Measurements from ENCODE around the gene ADAT3. TPM values are rescaled to one million over a fixed set of nuclear protein-coding genes. Genes with fewer than 3 reads are reported as not detected.
"Not testable (repeated sequence)": the region's sequence is repeated elsewhere in the genome, so short reads cannot be mapped to it uniquely, and the experiment has no call there.

ADAT3 gene
- total RNA-seq, 4 donors from 2014 or later, result 1.0 to 5.5 (median 2.8) TPM

DNA sequence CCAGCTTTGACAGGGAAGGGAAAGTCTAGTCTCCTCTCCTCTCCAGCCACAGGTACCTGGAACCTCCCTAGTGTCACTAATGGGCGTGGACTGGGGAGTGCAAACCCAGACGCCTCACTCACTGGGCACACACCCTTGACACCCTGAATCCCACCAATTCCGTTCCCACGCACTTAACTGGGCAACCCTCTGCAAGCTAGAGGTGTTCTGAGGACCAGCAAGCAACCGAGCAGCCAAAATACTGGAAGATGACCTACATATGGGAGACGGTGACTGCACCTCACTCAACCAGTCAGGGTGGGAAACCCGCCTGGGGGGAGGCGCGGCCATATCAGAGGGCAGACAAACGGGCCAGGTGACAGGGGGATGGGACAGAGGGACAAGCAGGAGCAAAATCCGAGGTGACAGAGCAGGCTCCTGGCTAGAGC is 20.9 kb upstream of the ADAT3 start:
- intact Hi-C loops (cut with DNase I; ENCODE audit: low total_unique reads), result no loop called here
- peak overlapping the region; percentile 69 to 95 for H3K4me3 ChIP-seq
- TF ChIP-seq POLR2A (IDR thresholded peaks at IDR 0.05), result no peak
- TF ChIP-seq, protein P1, sequence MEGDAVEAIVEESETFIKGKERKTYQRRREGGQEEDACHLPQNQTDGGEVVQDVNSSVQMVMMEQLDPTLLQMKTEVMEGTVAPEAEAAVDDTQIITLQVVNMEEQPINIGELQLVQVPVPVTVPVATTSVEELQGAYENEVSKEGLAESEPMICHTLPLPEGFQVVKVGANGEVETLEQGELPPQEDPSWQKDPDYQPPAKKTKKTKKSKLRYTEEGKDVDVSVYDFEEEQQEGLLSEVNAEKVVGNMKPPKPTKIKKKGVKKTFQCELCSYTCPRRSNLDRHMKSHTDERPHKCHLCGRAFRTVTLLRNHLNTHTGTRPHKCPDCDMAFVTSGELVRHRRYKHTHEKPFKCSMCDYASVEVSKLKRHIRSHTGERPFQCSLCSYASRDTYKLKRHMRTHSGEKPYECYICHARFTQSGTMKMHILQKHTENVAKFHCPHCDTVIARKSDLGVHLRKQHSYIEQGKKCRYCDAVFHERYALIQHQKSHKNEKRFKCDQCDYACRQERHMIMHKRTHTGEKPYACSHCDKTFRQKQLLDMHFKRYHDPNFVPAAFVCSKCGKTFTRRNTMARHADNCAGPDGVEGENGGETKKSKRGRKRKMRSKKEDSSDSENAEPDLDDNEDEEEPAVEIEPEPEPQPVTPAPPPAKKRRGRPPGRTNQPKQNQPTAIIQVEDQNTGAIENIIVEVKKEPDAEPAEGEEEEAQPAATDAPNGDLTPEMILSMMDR (IDR thresholded peaks at IDR 0.05), result no peak
- no peak for DNase-seq
- H3K36me3 ChIP-seq, result no peaks in the 10 kb centered on the region
- no peaks in the 10 kb centered on the region for H3K27me3 ChIP-seq
- peak overlapping the region; percentile 73 to 87 for H3K27ac ChIP-seq
- peaks cover 0 to 30% of the 10 kb centered on the region in 2 donors for H3K4me1 ChIP-seq
- no peaks in the 10 kb centered on the region for H3K9me3 ChIP-seq

DNA sequence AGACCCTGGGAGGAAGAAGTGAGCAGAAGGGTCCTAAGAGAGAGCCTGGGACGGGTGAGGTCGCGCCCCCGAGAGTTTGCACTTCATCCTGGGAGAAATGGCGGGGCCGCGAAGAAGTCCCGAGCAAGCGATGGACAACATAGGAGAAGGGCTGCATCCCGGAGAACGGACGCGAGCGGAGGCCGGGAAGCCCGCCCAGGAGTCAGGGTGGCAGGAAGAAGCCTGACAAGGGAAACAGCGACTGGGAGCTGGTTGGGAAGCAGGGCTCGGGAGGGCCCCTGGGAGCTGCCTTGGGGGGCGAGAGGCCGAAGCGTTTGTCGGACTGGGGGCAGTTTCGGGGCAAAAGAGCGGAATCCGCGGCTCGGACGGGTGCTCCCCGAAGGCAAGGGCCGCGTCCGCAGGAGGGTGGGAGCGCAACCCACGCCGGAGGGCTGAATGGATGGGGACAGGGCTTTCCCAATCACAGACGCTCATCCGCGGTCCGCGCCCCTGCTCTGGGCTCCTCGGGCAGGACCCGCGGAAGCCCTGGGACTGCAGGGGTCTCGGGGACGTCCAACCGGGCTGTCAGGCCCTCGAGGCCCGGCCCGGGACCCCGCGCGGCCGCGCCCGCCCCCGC is 20.4 kb upstream of the ADAT3 start:
- no peak for TF ChIP-seq POLR2A (IDR thresholded peaks at IDR 0.05)
- TF ChIP-seq, protein P1 (IDR thresholded peaks at IDR 0.05), result no peak
- H3K4me1 ChIP-seq, result peaks cover 0 to 30% of the 10 kb centered on the region in 2 donors

DNA sequence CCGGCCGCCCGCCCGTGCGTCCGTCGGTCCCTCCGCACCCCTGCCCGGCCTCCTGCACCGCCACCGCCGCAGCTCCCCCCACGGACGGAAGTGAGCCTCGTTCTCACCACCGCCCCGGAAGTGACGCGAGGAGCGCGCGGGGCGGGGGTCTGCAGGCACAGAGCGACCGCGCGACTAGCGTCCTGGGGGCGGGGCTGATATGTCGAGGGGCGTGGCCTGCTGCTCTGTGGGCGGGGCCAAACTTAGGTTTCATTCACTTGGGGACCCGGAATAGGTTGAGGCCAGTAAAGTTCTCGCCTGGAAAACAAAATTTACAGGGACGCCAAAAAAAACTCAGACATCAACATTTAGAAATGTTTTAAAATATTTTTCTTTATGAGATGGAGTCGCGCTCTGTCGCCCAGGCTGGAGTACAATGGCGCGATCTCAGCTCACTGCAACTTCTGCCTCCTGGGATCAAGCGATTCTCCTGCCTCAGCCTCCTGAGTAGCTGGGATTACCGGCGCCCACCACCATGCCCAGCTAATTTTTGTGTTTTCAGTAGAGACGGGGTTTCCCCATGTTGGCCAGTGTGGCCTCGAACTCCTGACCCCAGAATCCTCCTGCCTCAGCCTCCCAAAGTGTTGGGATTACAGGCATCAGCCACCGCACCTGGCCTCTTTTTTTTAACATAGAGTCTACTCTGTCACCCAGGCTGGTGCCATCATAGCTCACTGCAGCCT is 19.6 kb upstream of the ADAT3 start, which contains the start of gene ABHD17A:
Gene ABHD17A, minus strand, starts transcription at position 99 of the 722 bp plus-strand sequence. CDS start 3,930 bp downstream, outside the sequence.
- H3K36me3 ChIP-seq; H3K27me3 ChIP-seq; H3K9me3 ChIP-seq; intact Hi-C loops (cut with DNase I; ENCODE audit: low total_unique reads): not testable (repeated sequence)
- DNase-seq, result peak; percentile 93 to 96
- Histone ChIP-seq H3K27ac (peak within 1 kb of the TSS; percentile 73 to 87), H3K4me1 (peaks cover 0 to 27% of the 10 kb centered on the region in 2 donors), H3K4me3 (peak within 1 kb of the TSS; percentile 69 to 95)
- peak; percentile 70 to 85 for TF ChIP-seq POLR2A (IDR thresholded peaks at IDR 0.05)

More for the DNA sequence above, 20.4 kb upstream of the ADAT3 start:
- peak overlapping the region; percentile 69 to 95 for H3K4me3 ChIP-seq
- H3K27ac ChIP-seq, result peak overlapping the region; percentile 73 to 87
- H3K9me3 ChIP-seq, result no peaks in the 10 kb centered on the region
- intact Hi-C loops (cut with DNase I; ENCODE audit: low total_unique reads), result no loop called here
- no peak for DNase-seq
- no peaks in the 10 kb centered on the region for H3K27me3 ChIP-seq
- H3K36me3 ChIP-seq, result no peaks in the 10 kb centered on the region

DNA sequence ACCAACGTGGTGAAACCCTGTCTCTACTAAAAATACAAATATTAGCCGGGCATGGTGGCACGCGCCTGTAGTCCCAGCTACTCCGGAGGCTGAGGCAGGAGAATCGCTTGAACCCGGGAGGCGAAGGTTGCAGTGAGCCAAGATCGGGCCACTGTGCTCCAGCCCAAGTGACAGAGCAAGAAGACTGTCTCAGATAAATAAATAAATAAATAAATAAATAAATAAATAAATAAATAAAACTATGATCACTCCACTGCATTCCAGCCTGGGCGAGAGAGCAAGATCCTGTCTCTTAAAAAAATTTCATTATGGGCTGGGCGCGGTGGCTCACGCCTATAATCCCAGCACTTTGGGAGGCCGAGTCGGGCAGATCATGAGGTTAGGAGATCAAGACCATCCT is 18.8 kb upstream of the ADAT3 start:
- peak overlapping the region; percentile 34 to 87 for H3K27ac ChIP-seq
- H3K27me3 ChIP-seq; H3K36me3 ChIP-seq; H3K9me3 ChIP-seq; H3K4me3 ChIP-seq; intact Hi-C loops (cut with DNase I; ENCODE audit: low total_unique reads); DNase-seq: not testable (repeated sequence)
- peaks cover 0 to 22% of the 10 kb centered on the region in 2 donors for H3K4me1 ChIP-seq

DNA sequence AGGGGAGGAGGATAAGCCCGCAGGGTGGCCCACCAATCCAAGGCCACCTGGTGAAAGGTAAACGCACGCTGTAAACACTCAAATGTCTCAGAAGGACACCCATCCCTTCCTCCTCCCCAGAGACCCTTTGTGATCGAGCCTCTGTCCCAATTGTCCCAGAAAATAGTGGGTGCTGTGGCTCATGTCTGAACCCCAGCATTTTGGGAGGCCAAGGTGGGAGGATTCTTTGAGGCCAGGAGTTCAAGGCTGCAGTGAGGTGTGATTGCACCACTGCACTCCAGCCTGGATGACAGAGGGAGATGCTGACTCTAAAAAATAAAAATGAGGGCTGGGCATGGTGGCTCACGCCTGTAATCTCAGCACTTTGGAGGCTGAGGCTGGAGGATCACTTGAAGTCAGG is 16.8 kb upstream of the ADAT3 start:
- Histone ChIP-seq H3K36me3 (no peaks in the 10 kb centered on the region), H3K4me3 (no peak overlapping the region), H3K27ac (no peak overlapping the region), H3K27me3 (no peaks in the 10 kb centered on the region), H3K4me1 (peaks cover 0 to 17% of the 10 kb centered on the region in 2 donors), H3K9me3 (no peaks in the 10 kb centered on the region)
- intact Hi-C loops (cut with DNase I; ENCODE audit: low total_unique reads), result no loop called here
- DNase-seq, result no peak
- TF ChIP-seq, protein P1 (IDR thresholded peaks at IDR 0.05), result no peak
- no peak for TF ChIP-seq POLR2A (IDR thresholded peaks at IDR 0.05)

DNA sequence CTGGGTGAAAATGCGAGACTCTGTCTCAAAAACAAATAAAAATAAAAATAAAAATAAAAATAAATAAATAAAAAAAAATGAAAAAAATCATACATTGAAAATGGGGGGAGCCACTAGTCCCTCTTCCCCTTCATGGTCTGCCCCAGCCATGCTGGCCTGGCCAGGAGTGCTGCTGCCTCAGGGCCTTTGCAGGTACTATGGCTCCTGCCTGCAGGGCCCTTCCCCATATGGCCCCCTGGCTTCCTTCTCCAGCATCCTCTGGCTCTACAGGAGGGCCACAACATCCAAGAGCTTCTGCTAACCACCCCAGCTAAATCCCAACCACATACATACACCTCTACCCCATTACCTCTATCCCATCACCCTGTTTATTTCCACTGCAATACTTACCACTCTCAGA is 15.3 kb upstream of the ADAT3 start:
- no peak for TF ChIP-seq POLR2A (IDR thresholded peaks at IDR 0.05)
- TF ChIP-seq, protein P1 (IDR thresholded peaks at IDR 0.05), result no peak

More for the DNA sequence above, 15.3 kb upstream of the ADAT3 start:
- no peak overlapping the region for H3K27ac ChIP-seq
- H3K4me1 ChIP-seq, result peaks cover 0 to 4% of the 10 kb centered on the region in 2 donors
- no peaks in the 10 kb centered on the region for H3K36me3 ChIP-seq
- H3K27me3 ChIP-seq, result no peaks in the 10 kb centered on the region
- DNase-seq, result no peak
- H3K9me3 ChIP-seq, result no peaks in the 10 kb centered on the region
- H3K4me3 ChIP-seq, result no peak overlapping the region
- intact Hi-C loops (cut with DNase I; ENCODE audit: low total_unique reads), result no loop called here

All from uterus (tissue), 4 donors.